Measurements from ENCODE around the gene STK32B.
"Not testable (repeated sequence)": the region's sequence is repeated elsewhere in the genome, so short reads cannot be mapped to it uniquely, and the experiment has no call there.

Gene STK32B

DNA sequence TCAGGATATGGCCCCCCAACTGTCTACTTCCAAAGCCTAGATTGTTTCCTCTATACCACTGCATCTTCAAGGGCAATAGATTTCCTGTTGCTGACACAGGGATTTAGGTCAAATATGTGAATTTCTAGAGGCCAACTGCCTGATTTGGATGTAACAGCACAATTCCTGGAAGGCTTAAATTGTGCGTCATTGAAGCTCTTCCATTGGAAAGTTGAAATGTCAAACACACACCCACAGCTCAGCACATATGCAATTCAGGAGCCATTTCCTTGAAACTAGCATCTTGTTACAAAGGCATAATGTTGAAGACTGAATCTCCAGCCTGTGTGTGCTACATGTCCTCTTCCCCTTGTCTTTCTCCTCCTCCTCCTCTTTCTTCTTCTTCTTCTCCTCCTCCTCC is 158.6 kb downstream of the STK32B start:
- DNase-seq (ENCODE audit: low spot score): no peak

DNA sequence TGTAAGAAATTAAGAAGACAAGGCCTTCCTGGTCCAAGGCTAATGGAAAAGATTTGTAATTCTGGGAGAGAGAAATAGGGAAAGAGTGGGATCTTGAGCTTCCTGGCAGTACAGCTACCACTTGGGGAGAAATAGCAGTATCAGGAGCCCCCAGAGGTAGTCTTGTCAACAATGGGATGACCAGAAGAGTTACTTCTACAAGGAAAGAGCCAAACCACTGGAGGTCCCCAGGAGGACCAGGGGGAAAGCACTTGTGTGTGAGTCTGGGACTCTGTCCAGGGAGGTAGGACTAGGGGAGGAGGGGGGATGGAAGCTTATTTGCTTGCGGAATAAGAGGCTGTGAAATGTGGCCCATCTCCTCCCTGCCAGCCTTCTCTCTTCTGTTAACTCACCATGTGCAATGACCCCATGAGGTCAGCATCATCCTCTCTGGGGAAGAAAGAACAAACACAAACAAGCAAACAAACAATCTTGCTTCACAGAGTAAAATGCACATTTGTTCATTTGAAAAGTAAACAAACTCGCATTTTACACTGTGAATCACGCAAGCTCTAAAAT is 160.1 kb downstream of the STK32B start:
- DNase-seq (ENCODE audit: low spot score): no peak

DNA sequence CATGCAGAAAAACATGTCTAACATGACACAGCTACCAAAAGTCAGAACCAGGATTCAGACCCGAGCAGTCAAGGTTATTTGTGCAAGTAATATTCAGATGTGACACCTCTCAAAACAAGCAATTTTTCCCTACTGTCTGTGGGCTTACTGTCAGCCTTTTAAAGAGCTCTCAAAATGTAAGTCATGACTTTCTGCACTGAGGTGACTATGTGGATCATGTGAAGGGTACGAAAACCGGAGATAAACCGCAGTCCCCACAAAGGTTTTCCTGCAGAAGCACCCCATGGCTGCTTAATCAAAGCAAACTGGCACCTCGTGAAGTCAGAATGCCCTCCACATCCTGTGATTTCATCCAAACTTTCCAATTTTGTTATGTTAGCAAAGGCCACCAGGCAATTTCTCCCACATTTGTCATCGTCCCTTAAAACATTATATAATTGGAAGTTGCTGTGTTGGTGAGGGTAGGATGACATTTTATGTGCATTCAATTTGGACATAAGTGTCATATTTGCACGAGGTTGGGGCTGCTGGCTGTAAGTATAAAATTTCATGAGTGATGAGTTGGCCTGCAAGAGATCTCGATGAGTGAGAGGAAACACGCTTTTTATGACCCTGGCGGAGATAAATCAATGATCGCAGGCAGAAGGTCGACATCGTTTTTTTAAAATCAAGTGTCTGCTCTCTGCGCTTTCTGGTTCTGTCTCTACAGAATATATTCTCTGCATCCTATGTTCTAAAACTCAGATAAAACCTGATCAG is 161.2 kb downstream of the STK32B start:
- DNase-seq (ENCODE audit: low spot score): no peak

DNA sequence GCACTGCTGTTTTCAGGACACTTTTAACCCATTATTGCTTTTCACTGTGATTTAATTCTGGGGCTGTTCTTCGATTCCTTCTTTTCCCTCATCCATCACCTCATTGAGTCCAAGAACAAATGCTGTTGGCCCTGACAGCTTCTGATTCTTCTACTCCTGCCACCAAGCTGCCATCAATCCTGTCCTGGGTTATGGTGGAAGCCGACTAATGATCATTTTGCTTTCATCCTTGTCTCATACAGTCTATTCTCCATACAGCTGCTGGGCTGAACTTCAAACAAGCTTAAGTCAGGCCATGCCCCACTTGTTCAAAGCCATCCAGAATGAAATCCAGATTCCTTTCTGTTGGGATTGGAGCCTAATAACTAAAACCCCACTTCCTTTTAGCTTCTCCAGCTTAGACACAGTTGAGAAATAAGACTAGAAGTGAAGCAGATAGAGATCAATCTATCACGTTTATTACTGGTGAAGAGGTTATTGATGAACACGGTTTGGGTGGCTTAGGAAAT is 161.9 kb downstream of the STK32B start:
- no peak for DNase-seq (ENCODE audit: low spot score)

DNA sequence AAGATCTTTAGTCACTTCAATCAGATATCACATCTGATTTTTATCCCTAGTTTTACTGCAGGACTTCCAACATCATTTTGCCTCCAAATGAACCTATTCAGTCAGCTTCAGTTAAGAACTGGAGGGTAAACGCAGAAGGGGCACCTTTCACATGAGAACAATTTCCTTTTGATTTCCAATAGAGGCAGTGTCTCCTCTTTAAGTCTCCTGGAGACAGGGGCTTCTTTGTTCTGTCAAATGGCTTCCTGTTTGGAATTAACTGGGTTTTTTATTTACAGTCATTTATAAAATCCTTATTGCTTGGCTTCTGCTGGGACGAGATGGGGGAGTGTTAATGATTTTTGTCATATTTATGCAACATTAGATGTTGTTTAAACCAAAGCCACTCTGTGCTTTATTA is 164.0 kb downstream of the STK32B start:
- no peak for DNase-seq (ENCODE audit: low spot score)

DNA sequence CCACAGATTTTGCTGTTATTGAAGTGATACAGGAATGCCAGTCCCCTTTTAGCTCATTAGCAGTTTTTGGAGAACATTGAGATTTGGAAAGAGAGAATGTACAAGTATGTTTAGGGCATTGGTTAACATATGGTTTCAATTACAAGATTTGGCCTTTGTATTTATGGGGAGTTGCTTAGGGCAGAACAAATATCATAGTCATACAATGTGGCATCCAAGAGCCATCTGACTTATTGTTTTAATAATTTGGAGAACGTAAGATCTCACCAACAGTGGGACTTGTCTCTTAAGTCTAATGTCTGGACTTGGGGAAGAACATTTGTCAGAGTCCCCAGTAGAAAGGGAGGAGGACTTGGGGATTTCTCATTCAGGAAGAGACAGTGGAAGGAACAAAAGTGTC is 166.1 kb downstream of the STK32B start:
- DNase-seq (ENCODE audit: low spot score): no peak

DNA sequence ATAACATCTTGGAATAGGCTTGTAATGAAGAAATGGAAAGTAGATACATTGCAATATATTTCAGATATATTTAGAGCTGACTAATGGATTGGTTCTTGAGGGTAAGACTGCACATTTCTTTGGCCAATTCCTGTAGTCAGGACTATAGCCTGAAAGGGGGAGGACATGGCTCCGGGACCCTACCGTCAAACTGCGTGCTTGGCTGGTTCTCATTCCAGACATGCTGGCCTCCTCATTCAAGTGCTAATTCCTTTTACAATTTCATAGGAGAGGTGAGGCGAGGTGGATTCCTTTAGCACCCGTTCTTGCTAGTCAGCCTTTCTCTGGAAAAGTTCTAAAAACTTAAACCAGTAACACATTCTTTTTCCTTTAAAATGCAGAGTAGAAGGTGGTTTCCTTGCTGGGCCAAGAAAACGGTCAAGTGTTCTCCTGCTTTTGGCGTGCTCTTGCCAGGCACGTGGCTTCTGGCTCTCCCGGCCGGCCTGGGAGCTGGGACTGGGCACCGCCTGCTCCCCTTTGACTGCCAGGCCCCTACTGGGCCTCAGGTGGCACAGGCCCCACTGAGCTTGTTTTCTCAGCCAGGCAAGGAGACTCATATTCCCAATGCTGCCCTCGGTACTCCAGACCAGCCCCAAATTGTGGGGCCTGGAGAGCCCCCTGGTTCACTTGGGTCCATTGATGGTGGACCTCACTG is 167.2 kb downstream of the STK32B start:
- no peak for DNase-seq (ENCODE audit: low spot score)

DNA sequence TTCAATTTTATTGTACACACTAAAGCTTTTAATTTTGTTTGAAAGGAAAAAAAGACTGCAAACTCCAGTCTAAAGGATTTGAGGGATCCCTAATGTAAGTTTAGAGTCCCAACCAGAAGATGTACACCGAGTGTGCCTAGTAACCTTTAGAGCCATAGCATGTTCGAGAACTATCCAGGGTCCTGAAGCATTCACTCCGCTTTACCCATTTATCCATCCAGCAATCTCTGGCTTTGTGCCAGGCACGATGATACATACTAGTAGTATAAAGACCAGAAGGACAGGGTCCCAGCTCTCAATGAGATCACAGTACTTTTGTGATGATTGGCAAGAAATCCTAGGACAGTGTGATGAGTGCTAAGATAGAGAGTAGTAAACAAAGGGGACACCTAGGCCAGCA is 168.7 kb downstream of the STK32B start:
- no peak for DNase-seq (ENCODE audit: low spot score)

DNA sequence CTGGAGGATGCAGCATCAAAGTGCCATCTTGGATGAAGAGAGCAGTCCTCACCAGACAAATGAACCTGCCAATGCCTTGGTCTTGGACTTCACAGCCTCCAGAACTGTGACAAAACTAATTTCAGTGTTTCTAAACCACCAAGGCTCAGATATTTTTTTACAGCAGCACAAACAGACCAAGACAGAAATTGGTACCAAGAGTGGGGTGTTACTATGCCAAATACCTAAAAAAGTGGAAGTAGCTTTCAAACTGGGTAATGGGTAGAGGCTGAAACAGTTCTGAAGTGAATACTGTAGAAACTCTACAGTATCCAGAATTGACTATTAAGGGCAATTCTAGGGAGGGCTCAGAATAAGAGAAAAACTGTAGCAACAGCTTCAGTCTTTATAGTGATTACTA is 170.8 kb downstream of the STK32B start:
- no peak for DNase-seq (ENCODE audit: low spot score)

DNA sequence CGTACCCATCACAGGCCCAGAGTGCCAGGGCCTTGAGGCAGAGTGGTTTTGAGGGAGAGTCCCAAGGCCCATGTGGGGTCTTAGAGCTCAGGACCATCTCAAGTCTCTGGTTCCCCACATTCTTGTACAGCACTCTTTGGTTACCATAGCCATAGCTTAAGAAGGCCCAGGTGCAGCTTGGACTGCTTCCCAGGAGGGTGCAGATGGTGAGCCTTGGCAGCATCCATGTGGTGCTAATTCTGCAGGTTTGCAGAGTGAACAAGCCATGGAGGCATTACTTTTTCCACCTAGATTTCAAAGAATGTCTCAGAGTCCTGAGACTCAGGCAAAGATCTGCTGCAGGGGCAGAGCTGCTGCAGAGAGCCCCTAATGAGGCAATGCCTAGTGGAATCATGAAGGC is 171.7 kb downstream of the STK32B start:
- no peak for DNase-seq (ENCODE audit: low spot score)

DNA sequence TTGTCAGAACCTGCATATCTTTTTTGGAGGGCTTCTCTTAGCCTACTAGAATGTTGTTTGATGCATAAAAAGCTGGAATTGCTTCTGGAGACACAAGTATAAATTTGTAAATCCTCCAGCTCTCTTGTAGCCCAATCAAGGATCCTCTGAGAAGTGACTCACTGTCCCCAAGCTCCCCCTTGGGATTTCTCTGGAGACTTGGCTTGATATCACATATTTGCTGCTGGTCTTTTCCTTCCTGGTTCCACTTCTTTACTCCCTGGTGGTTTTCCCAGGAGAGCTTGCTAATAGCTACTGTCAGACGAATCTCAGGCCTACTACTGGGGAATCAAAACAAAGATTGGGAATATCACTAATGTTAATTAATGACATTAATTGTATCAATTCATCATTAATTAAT is 173.1 kb downstream of the STK32B start:
- no peak for DNase-seq (ENCODE audit: low spot score)

DNA sequence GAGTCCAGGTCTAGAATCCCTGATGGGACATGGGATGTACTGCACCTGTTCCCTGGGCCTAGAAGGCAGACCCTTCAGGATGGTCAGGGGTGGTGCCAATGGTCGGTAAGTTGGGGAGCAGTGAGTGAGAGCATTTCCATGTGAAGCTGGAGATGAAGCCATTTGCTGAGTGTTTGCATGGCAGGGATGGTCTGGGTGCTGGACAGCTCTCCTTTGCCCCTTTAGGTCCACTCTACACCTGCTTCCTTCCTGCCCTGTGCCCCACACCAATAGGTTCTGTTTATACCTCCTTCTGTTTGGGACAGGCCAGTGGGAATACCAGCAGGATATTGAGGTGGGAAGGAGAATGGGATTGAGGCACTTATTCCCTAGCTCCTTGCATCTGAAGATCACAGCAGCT is 181.3 kb downstream of the STK32B start:
- no peak for DNase-seq (ENCODE audit: low spot score)

DNA sequence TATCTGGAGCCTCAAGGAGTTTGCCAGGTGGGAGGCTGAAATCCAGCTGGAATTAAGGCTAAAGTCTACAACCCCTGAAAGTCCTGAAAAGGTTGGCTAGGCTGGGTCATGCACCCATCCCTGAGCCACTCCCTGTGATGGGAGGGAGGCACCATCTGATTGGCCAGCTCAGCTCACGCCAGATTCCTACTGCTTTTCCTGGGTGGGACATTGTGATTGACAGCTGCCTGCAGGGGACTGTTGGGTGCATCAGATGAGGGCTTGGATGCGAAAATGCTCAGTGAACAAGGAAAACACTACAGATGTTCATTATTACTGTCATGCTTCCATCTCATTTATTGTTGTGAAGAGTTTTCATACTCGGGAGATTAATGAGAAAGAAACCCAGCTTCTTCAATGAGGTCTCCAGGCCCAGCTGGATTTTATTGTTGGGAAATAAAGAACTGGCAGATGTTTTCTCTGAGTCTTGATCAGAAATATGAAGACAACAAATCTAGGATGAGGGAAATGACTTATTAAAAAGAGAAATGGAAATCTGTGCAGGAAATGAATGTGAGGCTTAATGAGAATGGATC is 185.9 kb downstream of the STK32B start:
- DNase-seq (ENCODE audit: low spot score): no peak

DNA sequence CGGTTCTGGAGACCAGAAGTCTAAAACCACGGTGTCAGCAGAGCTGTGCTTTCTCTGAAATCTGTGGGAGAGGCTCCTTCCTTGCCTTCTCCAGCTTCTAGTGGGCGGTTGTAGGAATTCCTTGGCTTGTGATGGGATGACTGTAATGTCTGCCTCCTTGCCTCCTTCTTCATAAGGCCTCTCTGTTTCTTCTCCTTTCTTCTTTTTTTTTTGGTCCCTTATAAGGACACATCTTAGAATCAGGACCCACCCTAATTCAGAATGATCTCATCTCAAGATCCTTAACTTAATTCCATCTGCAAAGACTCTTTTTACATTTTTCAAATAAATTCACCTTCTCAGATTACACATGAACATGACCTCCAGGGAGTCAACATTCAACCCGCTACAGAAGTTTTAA is 186.9 kb downstream of the STK32B start:
- DNase-seq (ENCODE audit: low spot score): no peak

DNA sequence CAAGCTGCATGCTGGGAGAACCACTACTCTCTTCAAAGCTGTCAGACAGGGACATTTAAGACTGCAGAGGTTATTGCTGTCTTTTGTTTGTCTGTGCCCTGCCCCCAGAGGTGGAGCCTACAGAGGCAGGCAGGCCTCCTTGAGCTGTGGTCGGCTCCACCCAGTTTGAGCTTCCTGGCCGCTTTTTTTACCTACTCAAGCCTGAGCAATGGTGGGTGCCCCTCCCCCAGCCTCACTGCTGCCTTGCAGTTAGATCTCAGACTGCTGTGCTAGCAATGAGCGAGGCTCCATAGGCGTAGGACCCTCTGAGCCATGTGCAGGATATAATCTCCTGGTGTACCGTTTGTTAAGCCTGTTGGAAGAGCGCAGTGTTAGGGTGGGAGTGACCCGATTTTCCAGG is 195.8 kb downstream of the STK32B start:
- DNase-seq (ENCODE audit: low spot score): not testable (repeated sequence)

DNA sequence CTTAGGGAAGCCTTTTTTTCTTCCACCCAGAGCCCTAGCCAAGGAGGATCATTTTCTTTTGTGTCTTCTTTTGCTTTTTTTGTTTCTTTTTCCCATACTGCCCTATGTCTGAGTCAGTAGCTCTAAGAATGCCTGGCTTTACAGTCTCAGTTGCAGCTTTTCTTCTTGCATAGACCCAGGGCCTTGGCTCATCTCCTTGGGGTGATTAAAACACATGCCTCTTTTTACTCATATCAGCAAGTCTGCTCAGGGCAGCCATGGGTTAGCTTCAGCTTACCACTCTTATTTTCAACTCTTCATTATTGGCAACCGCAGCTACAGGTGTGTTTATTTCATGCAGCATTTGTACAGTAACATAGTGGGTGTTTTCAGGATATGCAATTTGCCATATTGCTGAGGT is 196.5 kb downstream of the STK32B start:
- no peak for DNase-seq (ENCODE audit: low spot score)

DNA sequence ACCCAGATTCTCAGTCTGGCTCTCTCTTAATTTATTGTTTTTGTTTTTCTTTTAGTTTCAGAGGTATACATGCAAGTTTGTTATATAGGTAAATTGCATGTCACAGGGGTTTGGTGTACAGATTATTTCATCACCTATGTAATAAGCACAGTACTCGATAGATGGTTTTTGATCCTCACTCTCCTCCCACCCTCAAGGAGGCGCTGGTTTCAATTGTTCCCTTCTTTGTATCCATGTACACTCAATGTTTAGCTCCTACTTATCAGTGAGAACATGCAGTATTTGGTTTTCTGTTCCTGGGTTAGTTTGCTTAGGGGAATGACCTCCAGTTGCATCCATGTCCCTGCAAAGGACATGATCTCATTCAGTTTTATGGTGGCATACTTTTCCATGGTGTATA is 198.4 kb downstream of the STK32B start:
- DNase-seq (ENCODE audit: low spot score): no peak

DNA sequence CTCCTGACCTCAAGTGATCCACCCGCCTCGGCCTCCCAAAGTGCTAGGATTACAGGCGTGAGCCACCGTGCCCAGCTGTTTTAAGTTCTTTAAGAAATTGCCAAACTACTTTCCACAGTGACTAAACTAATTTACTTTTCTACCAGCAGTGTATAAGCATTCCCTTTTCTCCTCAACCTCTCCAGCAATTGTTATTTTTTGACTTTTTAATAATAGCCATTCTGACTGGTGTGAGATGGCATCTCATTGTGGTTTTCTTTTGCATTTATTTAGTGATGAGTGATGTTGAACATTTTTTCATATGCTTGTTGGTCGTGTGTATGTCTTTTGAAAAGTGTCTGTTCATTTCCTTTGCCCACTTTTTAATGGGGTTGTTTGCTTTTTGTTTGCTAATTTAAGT is 199.3 kb downstream of the STK32B start:
- DNase-seq (ENCODE audit: low spot score): not testable (repeated sequence)

DNA sequence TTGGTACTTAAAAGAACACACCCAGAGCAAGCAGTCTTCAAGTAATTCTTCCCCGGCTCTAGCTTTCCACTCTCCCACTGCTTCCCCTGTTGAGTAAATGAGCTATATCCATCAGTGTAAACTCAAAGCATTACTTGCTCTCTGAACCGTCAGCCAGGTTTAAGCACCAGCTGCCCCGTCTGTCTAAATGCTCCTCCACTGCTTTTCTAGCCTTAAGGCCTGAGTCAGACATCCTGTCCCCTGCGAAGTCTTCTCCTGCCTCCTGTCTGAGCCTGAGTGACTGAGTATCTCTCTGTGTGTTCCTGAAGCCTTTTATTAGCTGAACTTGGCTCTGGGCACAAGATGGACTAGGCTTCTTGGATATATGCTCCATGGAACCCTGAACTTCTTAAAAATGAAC is 205.1 kb downstream of the STK32B start:
- DNase-seq (ENCODE audit: low spot score): no peak

DNA sequence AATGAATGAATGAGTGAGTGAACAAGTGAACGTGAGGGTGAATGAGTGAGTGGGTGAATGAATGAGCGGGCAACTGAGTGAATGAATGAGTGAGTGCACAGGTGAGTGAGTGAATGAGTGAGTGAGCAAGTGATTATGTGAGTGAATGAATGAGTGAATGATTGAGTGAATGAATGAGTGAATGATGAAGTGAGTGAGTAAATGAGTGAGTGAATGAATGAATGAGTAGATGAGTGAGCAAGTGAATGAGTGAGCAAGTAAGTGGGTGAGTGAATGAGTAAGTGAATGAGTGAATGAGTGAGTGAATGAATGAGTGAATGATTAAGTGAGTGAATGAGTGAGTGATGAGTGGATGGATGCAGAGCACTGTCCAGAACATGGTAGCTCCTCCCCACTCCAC is 205.8 kb downstream of the STK32B start:
- no peak for DNase-seq (ENCODE audit: low spot score)

DNA sequence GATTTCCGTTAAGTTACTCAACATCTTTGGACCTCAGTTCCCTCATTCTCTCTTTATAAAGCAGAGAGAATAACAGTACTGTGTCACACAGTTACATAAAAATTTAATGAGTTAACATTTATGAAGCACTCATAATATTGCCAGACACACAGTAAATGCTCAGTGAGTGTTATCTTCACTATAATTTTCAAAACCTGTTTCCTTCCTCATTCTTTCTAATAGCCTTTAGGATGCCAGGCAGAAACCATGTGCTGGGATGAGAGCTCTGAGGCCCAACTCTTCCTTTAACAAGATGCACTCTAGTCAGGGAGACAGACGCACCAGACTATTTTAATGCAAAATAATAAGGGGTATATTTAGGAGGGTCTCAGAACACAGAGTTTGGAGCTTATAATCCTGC is 208.2 kb downstream of the STK32B start:
- DNase-seq (ENCODE audit: low spot score): no peak

DNA sequence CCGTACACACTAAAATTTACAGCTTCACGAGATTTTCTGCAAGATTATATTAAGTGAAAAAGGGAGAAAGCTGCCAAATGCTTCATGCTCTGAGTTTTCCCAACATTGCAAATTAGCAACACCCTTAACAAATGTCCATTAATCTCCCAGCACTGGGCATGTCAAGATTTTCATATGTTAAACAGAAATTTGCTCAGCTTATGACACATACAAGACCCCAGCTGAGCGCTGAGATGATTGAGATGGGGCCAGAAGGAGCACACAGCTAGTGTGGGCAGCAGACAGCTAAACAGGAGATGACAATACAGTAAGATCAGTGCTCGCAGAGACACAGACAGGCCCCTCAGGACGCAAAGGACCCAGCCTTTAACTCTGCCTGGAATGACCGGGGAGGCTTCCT is 208.8 kb downstream of the STK32B start:
- DNase-seq (ENCODE audit: low spot score): no peak

DNA sequence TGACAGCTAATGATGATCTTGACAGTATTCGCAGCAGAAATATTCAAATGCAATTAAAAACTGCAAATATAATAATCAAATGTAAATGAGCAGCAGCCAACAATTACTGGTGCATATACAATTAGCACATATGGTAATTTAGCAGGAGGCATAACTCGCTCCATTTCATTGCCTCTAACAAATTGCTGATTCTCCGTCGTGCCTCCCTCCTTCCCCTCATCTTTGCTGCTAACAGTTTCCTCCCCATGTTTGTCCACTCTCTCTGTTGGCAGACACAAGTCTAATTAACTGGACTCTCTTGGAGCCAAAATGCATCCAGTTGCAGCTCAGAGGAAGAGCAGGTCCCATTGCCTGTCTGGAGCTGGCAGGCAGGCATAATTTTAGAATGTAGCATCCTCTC is 210.6 kb downstream of the STK32B start:
- DNase-seq (ENCODE audit: low spot score): no peak

All from germinal center (tissue), 1 donor.